Esophagus mucosa (tissue), 1 donor: Measurements from ENCODE around the gene GSX2. TPM values are rescaled to one million over a fixed set of nuclear protein-coding genes. Genes with fewer than 3 reads are reported as not detected.

ENCODE experiments used
- ATAC-seq: fragments of 200-7000 bp; cut with Tn5 transposase; one replicate; pipeline ENCODE4 v1.9.1; 2020
- total RNA-seq: library from RNA; stranded (reverse); gene quantifications from one replicate; pipeline ENCODE4 v1.2.4, GENCODE V29; 2023
- donor health status: DM: yes; HTN: yes; CAD: no.

GSX2 gene
- total RNA-seq, 1 donor from 2014 or later = not detected

DNA sequence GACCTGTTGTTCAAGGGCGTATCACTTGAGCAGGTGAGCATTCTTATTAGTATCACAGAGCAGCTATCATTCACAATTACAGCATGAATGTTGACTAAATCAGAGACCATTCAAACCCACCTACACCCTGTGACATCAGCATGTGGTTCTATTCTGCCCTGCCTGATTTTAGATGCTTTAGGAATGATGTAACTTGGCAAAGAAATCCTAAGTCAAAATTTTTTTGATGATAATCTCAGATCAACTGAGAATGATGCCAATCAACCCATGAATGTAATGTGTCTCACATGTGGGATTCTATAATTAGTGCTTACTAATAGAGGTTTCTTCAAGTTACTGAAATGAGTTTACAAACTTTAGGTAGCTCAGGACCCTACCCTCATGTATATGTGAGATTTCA is 22.2 kb upstream of the GSX2 start:
- no peak for ATAC-seq

DNA sequence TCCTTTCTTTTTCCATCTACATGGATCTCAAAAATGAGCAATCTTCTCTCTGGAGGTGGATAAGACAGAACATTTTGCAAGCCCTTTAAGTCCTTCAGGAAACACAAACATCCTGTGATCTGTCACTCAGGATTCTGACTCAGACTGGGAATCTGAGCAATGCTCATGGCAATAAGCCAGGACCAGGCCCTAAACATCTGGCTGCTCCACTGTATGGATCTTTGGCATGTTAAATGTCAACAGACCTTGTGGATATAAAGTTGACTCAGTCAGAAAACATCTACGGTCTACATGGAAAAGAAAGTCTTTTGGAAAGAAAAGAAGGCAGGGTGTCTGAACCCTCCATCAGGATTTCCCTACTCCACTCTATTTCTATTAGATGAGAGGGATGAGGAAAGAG is 17.8 kb upstream of the GSX2 start:
- peak; percentile 86 for ATAC-seq

DNA sequence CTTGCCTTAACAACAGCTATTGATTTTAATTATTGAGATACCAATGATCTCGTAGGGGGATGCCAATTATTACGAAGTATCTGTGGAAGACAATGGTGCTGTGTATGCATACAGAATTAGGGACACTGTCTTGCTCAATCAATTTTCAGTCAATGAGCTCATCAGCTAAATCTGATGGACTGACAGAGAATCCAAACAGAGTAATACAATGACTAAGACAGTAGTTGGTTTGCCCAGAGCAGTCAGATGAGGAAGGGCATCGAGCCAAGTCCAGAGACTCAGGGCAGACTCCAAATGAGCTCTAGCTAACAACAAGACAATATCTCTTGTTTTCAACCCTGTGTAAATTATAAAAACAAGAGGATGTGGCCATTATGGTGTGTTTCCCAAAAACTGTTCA is 14.7 kb upstream of the GSX2 start:
- peak; percentile 89 for ATAC-seq

DNA sequence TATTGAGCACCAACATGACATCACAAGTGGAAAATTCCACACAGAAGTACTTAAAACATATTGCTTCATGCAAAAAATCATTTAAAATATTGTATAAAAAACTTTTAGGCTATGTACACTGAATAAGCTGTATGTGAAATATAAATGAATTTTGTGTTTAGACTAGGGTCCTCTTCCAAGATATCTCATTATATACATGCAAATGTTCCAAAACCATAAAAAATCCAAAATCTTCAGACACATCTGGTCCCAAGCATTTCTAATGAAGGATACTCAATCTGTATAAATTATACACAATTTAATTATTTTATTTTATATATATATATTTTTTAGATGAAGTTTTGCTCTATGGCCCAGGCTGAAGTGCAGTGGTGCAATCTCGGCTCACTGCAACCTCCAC is 10.1 kb upstream of the GSX2 start:
- ATAC-seq = no peak

DNA sequence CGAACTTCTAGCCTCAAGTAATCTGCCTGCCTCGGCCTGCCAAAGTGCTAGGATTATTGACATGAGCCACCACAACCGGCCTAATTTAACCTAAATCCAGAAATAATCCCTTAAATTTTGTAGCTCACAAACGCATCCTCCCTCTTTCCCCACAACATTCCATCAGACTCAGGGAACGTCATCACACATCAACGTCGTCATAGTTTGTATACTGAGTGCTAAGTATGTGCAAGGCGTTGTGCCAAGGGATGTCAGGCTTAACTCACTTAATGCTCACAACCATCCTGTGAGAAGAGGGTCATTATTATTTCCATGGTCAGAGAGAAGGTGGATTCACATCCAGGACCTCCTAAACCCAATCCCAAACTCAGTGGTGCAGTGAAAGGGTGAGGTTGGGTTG is 9.6 kb upstream of the GSX2 start:
- no peak for ATAC-seq

DNA sequence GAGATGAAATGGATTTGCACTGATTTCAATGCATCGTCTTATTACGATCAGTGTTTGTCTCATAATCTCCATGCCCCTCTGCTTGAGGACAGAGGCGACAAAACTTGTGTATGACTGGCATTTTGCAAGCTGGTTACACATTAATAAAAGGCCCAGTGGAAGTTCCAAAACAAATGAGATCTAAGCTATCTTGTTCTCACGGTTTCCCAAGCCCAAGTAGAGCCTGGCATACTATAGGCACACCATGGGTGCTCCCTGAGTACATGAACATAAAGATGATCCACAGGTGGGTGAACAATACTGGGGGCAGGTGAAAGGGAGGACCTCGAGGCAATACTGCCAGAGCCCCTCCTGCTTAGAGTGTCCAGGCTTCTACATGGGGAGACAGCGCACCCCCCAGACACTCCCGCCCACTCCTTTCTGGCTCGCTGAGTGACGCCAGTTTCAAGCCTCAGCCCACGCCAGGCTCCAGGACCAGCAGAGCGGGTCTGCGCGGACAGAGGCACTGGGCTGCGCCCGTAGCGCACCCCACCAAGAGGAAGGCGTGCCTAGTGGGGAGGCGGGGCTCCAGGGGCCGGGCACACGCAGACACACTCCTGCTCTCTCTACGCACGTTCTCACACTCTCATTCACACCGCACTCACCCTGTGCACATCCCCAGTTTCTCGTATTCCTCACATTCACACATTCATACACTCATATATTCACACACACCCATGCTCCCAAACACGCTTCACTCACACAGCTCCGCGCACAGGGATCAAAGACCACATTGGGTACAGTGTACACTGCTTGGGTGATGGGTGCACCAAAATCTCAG is 8.9 kb upstream of the GSX2 start:
- ATAC-seq = peak; percentile 91

DNA sequence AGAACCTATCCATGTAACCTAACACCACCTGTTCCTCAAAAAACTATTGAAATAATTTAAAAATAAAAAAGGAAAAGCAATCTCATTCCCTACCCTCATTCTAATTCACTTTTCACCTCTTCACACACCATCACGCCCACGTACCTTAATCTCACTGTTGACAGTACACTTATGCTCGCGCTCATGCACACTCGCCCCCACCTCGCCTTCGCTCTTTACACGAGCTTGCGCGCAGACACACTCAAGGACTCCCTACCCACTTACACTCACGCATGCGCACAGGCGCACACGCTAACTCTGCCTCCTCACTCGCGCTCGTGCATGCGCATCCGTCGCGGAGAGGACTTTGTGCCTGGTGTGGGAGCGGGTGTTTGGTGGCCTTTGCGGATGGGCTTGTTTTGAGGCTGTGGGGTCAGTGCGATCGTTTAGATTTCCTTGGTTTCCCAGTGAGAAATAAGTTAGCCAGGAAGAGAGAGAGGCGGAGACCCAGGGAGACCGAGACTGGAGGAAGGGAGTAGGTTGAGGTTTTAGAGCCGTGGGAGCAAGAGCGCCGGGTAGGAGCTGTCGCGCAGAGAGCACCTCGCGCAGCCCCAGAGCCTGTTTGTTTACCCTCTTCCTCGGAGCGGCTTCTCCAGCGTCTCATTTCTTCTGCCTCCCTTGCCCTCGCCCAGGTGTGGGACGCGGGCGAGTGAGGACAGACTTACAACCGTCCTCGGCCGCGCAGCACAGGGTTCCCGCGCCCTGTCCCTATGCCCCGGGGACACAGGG is 8.1 kb upstream of the GSX2 start:
- ATAC-seq = peak; percentile 80

DNA sequence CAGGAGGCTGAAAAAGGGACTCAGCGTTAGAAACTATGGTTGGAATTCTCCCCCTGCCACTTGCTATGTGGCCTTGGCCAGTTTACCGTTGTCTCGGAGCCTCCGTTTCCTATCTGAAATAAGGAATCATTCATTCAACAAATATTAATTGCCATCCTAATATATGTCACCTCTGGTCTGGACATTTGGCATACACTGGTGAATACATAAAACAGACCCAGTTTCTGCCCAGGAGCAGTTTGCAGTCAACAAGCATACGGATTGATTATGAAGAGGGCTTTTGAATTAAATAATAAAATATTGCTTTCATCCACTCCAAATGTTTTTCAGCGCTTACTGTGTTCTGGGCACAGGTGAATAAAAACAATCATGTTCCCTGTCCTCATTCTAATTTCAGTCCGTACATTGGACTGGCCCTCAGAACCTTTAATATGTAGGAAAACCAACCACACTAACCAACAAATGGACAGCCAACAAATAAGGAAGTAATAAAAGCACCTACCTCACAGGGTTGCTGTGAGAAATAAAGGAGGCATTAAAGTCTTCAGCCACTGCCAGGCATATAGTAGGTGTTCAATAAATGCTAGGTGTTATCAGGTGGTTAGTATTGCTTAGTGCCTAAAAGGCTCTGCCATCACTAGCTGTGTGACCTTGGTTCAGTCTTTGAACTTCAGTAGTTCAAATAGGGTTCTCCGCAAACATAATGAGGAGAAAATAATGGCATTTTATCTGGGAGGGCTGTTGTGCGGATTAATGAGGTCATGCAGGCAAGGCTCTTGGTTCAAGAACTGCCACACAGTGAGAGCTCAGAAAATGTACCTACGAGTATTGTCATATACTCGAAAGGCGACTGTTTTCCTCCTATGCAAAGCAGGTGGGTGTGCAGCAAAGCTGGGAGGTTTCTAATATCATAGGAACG is 7.3 kb upstream of the GSX2 start:
- ATAC-seq = no peak

DNA sequence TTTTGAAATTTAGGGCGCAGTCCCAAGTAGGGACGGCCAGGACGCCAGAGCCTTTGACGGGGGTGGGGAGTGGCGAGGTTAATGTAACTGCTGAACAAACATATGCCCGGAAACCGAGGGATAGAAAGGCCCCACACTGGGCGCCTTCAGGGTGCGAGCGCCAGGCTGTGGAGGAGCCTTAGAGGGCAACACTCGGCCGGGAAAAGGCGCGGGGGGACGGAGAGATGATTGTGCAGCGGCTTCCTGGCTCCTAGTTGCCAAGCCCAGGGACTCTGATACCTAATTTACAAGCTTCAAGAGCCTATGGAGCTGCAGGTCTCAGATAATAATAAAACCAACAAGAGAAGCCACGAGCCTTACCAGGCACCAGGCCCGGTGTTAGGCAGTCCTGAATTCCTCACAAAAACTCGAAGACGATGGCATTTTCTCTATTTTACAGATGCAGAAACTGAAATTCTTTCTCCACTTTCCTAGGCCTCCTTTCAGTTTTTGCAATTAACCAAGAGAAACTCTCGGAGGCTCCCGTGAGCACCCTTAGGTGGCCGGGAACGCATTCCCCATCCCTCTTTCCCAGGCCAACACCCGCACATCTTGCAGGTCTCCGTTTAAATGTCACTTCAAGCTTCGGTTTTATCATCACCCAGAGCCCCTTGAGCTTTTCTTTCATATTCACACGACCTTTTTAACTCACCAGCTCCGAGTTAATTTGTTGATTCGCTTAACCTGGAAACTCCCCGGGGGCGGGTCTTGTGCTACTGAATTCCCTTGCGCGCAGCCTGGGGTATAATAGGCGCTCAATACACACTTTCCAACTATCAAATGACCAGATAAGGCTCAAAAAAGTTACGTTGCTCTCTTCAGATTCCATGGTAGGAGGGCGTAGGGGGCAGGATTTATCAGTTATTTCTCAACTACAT is 6.4 kb upstream of the GSX2 start:
- no peak for ATAC-seq

DNA sequence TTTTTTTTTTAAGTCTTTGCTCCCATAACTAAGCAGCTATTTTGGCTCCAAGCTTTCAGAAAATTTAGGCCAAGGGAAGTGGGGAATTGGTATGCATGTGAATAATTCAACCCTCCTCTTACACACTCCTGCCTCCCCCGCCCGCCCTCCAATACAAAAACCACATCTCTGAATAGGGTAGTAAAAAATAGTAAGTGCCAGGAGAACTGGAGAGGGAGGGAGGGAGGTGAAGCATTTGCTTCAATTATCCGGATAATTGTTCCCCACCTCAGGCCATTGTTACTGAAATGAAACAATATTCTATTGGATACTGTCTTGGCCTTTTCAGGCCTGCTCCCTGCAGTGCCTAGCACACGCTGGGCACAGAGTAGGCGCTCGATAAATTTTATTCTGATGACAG is 5.5 kb upstream of the GSX2 start:
- no peak for ATAC-seq

DNA sequence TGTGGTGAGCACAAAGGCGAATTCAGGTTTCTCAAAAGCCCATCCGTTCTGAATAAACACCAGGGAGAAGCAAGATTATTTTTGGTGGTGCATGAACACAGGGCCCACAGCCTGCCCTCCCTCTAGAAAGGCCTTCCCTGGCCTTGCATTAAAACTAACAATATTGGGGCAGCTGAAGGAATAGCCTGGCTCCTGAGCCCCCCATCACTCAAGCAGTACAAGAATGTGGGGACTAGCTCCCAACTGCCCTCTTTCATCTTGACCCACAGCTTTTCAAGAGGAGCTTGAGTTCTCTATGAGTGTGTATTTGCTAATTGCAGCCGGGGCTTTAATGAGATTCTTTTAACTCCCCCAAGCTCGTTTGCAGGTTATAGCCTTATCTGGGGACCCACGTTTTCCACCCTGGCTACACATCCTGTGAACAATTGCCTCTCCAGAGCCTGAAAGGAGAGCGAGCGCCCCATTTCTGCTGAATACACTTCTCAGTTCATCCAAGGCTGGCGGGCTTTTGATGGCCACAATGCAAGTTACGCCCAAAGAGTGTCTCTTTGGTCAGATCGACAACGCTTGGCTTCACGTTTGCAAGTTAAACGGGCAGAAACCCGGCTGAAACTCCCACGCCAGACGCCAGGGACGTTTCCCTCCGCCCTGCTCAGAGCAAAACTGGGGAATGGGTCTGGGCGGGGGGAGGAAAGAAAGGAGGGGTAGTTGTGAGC is 4.7 kb upstream of the GSX2 start:
- ATAC-seq = no peak

DNA sequence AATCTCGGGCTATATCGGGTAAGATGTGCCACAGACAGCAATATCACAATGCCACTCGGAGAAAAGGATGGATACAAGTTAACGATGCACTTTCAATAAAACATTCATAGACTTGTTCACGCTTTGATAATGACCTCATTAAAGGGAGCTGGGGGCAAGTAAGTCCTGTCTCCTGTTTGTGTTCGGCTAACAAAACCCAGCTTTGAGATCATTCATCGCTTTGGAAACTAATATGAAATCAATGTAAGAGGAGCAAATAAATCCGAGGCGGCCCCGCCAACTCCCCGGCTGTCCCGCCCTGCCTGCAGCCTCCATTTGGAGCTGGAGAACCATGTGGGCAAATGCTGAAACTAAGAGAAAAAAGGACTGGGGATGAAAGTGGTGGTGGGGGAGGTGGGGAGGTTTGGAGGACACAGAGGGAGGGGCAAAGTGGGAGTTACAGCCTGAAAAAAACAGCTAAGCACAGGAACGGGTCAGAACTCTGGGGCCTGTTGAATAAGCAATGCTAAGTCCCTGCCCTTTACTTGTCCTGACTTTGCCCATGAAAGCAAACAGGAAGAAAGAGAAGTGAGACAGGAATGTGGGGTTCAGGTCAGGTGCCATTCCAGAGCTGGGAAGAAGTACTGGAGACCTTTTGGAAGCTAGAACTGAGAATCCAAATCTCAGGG is 3.5 kb upstream of the GSX2 start:
- no peak for ATAC-seq

DNA sequence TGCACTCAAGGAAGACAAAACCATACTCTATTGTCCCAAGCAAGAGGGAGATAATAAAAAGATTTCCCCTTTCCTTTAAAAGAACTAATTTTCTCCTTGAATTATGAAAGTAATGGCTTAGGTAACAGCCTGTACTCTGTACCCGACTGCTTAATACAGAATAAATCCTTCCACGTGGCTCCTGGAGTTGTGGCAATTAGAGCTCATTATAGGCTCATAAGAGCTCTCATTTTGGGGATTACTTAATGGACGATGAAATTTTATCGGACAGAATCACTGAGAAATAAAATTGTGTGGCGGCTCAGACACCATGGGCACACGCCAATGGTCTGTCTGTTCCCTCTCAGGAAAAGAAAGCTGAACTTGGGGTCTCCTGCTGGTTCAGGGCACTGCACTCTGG is 2.8 kb upstream of the GSX2 start:
- no peak for ATAC-seq

DNA sequence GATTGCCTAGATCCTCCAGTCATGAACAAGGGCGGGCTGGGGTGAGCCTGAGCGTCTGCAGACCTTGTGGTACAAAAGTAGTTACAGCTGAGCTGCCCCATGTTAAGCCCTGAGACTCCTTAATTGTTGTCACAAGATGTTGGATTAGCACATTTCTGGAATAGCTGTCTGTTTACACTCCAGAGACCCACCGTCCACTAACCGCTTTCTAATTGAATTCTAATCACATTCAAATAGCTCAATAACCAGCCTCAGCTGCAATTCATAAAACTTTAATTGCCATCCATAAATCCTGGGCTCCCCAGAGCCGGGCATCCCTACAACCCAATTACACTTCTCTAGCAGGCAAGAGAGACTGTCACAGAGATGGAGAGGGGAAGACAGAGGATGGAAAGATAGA is 1.6 kb upstream of the GSX2 start:
- no peak for ATAC-seq

DNA sequence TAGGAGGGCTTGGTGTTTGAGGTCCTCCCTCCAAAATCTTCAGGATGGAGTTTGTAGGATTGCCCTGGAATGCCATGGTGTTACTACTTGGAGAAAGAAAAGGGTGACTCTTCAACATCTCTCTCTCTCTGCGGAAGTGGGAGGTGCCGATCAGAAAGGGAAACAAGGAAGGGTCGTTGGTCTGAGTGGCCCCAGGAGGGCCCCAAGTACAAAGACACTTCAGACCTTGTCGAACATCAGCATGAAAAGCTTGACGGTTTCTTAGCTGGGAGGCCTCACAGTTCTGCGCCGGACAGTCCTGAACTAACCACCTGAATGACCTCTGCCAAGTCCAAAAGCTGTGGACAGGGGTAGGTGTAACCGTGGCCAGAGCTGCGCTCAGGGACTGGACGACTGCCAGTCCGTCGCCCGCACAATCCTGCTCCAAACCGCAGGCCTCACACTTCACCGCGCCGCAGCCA is 646 bp upstream of the GSX2 start:
- ATAC-seq = peak; percentile 12

DNA sequence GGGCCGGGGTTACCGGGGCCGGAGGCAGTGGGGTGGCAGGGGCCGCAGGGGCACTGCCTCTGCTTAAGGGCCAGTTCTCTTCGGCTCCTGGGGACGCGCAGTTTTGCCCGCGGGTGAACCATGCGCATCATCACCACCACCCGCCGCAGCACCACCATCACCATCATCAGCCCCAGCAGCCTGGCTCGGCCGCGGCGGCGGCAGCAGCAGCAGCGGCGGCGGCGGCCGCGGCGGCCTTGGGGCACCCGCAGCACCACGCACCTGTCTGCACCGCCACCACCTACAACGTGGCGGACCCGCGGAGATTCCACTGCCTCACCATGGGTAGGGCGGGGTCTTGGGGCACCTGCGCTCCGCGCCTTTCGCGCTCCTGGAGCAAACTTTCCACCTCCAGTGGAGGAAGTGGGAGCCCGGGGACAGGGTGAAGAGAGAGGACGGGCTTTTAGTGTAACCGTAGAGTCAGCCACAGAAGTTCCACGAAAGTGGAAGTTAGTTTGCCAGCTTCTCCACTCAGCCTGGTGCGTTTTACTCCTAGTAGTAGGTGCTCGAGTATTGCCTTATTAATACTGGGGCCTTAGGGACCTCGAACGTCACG is 729 bp downstream of the GSX2 start:
- peak; percentile 41 for ATAC-seq

DNA sequence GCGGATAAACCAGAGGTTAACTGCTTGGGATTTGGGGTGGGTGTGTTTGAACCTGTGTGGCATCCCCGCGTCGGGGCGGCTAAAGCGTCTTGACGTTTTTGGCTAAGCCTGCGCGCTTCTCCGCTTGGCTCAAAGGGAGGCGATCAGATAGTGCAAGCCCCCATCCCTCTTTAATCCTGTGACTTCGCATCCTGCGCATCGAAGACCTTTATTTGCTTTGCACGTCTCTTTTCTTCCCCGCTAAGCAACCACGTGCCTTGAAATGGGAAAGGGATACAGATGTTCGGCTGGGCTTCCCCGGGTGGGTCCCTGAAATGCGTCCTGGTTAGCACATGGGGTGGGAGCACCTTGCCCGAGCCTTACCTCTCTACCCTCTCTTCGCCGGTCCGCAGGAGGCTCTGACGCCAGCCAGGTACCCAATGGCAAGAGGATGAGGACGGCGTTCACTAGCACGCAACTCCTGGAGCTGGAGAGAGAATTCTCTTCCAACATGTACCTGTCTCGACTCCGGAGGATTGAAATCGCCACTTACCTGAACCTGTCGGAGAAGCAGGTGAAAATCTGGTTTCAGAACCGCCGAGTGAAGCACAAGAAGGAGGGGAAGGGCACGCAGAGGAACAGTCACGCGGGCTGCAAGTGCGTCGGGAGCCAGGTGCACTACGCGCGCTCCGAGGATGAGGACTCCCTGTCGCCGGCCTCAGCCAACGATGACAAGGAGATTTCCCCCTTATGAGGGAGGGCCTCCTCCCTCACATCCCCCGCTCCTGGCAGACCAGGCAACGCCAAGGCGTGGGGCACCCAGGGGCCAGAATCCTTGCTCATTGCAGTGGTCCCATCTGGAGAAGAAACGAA is 1.5 kb downstream of the GSX2 start:
- ATAC-seq = peak; percentile 25

DNA sequence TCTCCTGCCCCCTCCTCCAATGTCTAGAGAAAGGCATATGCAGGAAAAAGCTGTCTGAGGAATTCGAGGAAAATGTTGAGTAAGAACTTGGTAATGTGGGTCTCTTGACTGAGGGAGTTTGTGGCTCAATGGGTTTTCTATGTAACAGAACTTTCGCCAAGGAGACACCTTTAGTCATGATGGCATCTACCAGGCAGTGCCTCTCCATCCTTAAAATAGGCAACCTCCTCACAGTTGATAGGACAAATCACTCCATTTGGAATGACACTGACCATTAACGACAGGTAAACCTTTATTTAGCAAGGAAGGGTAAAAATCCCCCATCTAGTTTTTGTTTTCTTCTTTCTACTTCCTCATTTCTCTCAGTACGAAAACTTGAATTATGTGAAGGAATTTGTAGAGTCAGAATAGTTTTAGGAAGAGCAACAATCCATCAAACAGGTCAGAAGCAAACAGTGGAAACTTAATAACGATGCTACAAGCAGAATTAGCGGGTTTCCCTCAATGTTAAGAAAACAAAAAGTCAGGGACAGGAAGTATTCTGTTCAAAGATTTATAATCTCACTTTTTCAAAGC is 2.7 kb downstream of the GSX2 start:
- ATAC-seq = no peak

DNA sequence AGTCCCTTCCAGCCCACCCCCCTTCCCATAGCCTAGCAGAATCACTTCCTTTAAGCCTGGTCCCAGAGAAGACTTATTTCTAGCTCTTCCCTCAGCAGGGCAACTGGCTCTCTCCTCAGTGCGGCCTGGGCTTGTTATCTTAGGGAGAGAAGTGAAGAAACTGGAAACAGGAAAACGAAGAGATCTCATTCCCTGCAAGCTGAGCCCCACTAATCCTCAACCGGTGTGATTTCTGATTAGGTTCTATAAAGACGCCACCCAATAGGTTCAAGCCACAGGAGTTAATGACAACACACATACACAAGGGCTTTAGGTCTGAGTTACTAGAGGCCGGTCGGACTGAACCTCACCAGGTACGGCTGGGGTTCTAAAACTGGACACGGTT is 3.2 kb downstream of the GSX2 start:
- no peak for ATAC-seq
